MM.1S (cell line): ENCODE results near the gene SET.
"Not testable (repeated sequence)": the region's sequence is repeated elsewhere in the genome, so short reads cannot be mapped to it uniquely, and the experiment has no call there.

Experiments used
- DNase-seq: peaks from one replicate; pipeline ENCODE4 v3.0.0-alpha.2; 2015
- H2AFZ ChIP-seq: fragments of 300-600 bp; sonication (generic); 2 replicates; pipeline ENCODE4 v1.6.0; 2016; ENCODE audit warnings: antibody characterized with exemption, low read length
- H3F3A ChIP-seq: fragments of 300-600 bp; sonication (generic); 2 replicates; pipeline ENCODE4 v1.6.1; 2016; ENCODE audit warnings: mild to moderate bottlenecking, antibody characterized with exemption, low read length, moderate library complexity, mixed read lengths; ENCODE audit not compliant: insufficient read depth
- H3K27ac ChIP-seq: fragments of 300-600 bp; sonication (generic); 2 replicates; pipeline ENCODE4 v1.5.1; 2016; ENCODE audit warnings: mild to moderate bottlenecking, low read length
- H3K27me3 ChIP-seq: fragments of 300-600 bp; sonication (generic); replicated peaks from 2 replicates; pipeline ENCODE4 v1.6.0; 2016; ENCODE audit warnings: low read length; ENCODE audit not compliant: insufficient read depth
- H3K36me3 ChIP-seq: fragments of 300-600 bp; sonication (generic); replicated peaks from 2 replicates; pipeline ENCODE4 v1.6.1; 2016; ENCODE audit warnings: mild to moderate bottlenecking, low read length, mixed read lengths; ENCODE audit not compliant: insufficient read depth
- H3K4me1 ChIP-seq: fragments of 300-600 bp; sonication (generic); 2 replicates; pipeline ENCODE4 v1.6.1; 2016; ENCODE audit warnings: low read length, mixed read lengths
- H3K4me2 ChIP-seq: fragments of 300-600 bp; sonication (generic); 2 replicates; pipeline ENCODE4 v1.6.0; 2016; ENCODE audit warnings: low read depth, low read length
- H3K4me3 ChIP-seq: fragments of 300-600 bp; sonication (generic); 2 replicates; pipeline ENCODE4 v1.5.1; 2016; ENCODE audit warnings: low read length, mixed read lengths
- H3K79me2 ChIP-seq: fragments of 300-600 bp; sonication (generic); 2 replicates; pipeline ENCODE4 v1.6.1; 2016; ENCODE audit warnings: mixed run types, low read length, mixed read lengths
- H3K9ac ChIP-seq: fragments of 300-600 bp; sonication (generic); 2 replicates; pipeline ENCODE4 v1.6.1; 2016; ENCODE audit warnings: low read length, mixed read lengths
- H3K9me2 ChIP-seq: fragments of 300-600 bp; sonication (generic); replicated peaks from 2 replicates; pipeline ENCODE4 v1.6.1; 2016; ENCODE audit warnings: mild to moderate bottlenecking, low read length, mixed read lengths; ENCODE audit not compliant: insufficient read depth
- H3K9me3 ChIP-seq: fragments of 300-600 bp; sonication (generic); replicated peaks from 2 replicates; pipeline ENCODE4 v1.6.1; 2016; ENCODE audit warnings: mild to moderate bottlenecking, low read length, mixed read lengths; ENCODE audit not compliant: insufficient read depth
- H4K20me1 ChIP-seq: fragments of 300-600 bp; sonication (generic); 2 replicates; pipeline ENCODE4 v1.6.1; 2016; ENCODE audit warnings: mild to moderate bottlenecking, low read length, moderate library complexity, mixed read lengths; ENCODE audit not compliant: insufficient read depth
- EZH2 ChIP-seq: fragments of 300-600 bp; sonication (generic); optimal IDR thresholded peaks from 2 replicates; pipeline ENCODE3; 2017; ENCODE audit warnings: low read depth, mild to moderate bottlenecking, antibody characterized with exemption, low read length, mixed read lengths
- EZH2phosphoT487 ChIP-seq: fragments of 300-600 bp; sonication (generic); IDR thresholded peaks from 2 replicates; pipeline ENCODE4 v1.6.1; 2018; ENCODE audit warnings: antibody characterized with exemption, low read length
- TF ChIP-seq, protein P1 (sequence below): fragments of 300-600 bp; sonication (generic); IDR thresholded peaks from 2 replicates; pipeline ENCODE4 v1.5.1; 2016; ENCODE audit warnings: antibody characterized with exemption, low read length, mixed read lengths

Gene SET

GRCh38 chr9:128657344-128657704 lies 31.7 kb upstream of the SET start:
- Histone ChIP-seq H3F3A (peaks cover 8% of the 10 kb centered on the region; the same call in 1 of the 2 replicates), H3K36me3 (no peaks in the 10 kb centered on the region), H4K20me1 (no peaks in the 10 kb centered on the region), H3K4me3 (peak overlapping the region; percentile 77), H2AFZ (peak overlapping the region; percentile 82), H3K9me3 (no peaks in the 10 kb centered on the region), H3K27me3 (no peaks in the 10 kb centered on the region), H3K4me2 (peak overlapping the region; percentile 92), H3K4me1 (peaks cover 3% of the 10 kb centered on the region; the same call in 1 of the 2 replicates), H3K79me2 (peaks cover 16% of the 10 kb centered on the region), H3K9me2 (no peaks in the 10 kb centered on the region), H3K27ac (peak overlapping the region; percentile 96), H3K9ac (peak overlapping the region; percentile 97; the same call in 1 of the 2 replicates)
- DNase-seq, result no peak
- no peak for TF ChIP-seq EZH2
- TF ChIP-seq, protein P1, sequence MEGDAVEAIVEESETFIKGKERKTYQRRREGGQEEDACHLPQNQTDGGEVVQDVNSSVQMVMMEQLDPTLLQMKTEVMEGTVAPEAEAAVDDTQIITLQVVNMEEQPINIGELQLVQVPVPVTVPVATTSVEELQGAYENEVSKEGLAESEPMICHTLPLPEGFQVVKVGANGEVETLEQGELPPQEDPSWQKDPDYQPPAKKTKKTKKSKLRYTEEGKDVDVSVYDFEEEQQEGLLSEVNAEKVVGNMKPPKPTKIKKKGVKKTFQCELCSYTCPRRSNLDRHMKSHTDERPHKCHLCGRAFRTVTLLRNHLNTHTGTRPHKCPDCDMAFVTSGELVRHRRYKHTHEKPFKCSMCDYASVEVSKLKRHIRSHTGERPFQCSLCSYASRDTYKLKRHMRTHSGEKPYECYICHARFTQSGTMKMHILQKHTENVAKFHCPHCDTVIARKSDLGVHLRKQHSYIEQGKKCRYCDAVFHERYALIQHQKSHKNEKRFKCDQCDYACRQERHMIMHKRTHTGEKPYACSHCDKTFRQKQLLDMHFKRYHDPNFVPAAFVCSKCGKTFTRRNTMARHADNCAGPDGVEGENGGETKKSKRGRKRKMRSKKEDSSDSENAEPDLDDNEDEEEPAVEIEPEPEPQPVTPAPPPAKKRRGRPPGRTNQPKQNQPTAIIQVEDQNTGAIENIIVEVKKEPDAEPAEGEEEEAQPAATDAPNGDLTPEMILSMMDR, result no peak
- TF ChIP-seq EZH2phosphoT487, result no peak

DNA sequence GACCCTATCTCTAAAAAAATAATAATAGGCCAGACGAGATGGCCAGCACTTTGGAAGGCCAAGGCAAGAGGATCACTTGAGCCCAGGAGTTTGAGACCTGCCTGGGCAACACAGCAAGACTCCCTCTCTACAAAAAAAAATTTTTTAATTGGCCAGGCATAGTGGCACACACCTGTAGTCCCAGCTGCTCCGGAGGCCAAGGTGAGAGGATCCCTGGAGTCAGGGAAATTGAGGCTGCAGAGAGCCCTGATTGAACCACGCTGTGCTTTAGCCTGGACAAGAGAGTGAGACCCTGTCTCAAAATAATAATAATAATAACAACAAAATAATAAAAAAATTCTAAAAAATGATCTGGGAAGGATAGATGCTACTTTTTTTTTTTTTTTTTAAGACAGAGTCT lies 31.2 kb upstream of the SET start:
- H3K79me2 ChIP-seq, result peaks cover 16% of the 10 kb centered on the region
- peaks cover 8% of the 10 kb centered on the region; the same call in 1 of the 2 replicates for H3F3A ChIP-seq
- H3K27me3 ChIP-seq, result no peaks in the 10 kb centered on the region
- H4K20me1 ChIP-seq, result no peaks in the 10 kb centered on the region
- TF ChIP-seq EZH2phosphoT487 (no peak), EZH2 (no peak)
- TF ChIP-seq, protein P1, result no peak
- H3K4me3 ChIP-seq, result no peak overlapping the region
- no peak overlapping the region for H3K27ac ChIP-seq
- H3K36me3 ChIP-seq, result no peaks in the 10 kb centered on the region
- no peaks in the 10 kb centered on the region for H3K9me2 ChIP-seq
- peaks cover 3% of the 10 kb centered on the region; the same call in 1 of the 2 replicates for H3K4me1 ChIP-seq
- no peak overlapping the region for H3K4me2 ChIP-seq
- DNase-seq, result no peak
- no peak overlapping the region for H3K9ac ChIP-seq
- no peak overlapping the region for H2AFZ ChIP-seq
- H3K9me3 ChIP-seq, result no peaks in the 10 kb centered on the region

DNA sequence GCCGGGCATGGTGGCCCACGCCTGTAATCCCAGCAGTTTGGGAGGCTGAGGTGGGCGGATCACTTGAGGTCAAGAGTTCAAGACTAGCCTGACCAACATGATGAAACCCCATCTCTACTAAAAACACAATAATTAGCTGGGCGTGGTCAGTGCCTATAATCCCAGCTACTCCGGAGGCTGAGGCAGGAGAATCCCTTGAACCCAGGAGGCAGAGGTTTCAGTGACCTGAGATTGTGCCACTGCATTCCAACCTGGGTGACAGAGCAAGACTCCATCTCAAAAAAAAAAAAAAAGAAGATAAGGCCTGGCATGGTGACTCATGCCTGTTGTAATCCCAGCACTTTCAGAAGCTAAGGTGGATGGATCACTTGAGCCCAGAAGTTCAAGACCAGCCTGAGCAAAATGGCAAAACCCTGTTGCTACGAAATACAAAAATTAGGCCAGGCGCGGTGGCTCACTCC lies 22.5 kb upstream of the SET start:
- not testable (repeated sequence) for DNase-seq, H3K9me2 ChIP-seq, H3K27ac ChIP-seq, H2AFZ ChIP-seq, H3K4me2 ChIP-seq, H3K36me3 ChIP-seq, H3K79me2 ChIP-seq, H3K9ac ChIP-seq, H3K4me3 ChIP-seq, H3K9me3 ChIP-seq, H3K4me1 ChIP-seq, H4K20me1 ChIP-seq, H3K27me3 ChIP-seq, H3F3A ChIP-seq

- H3K27ac ChIP-seq, result no peak overlapping the region
- H3K9me2 ChIP-seq, result no peaks in the 10 kb centered on the region
- no peaks in the 10 kb centered on the region for H3F3A ChIP-seq
- TF ChIP-seq, protein P1, result no peak
- TF ChIP-seq EZH2phosphoT487, result no peak
- TF ChIP-seq EZH2, result no peak
- H3K4me1 ChIP-seq, result no peaks in the 10 kb centered on the region
- H2AFZ ChIP-seq, result no peak overlapping the region
- no peak overlapping the region for H3K4me3 ChIP-seq
- no peaks in the 10 kb centered on the region for H3K27me3 ChIP-seq
- no peak overlapping the region for H3K9ac ChIP-seq
- H3K9me3 ChIP-seq, result no peaks in the 10 kb centered on the region
- no peaks in the 10 kb centered on the region for H3K36me3 ChIP-seq
- H4K20me1 ChIP-seq, result no peaks in the 10 kb centered on the region
- H3K79me2 ChIP-seq, result no peaks in the 10 kb centered on the region
- no peak overlapping the region for H3K4me2 ChIP-seq
- no peak for DNase-seq
Observed at GRCh38 chr9:128669786-128670185, 19.2 kb upstream of the SET start.
